Renal cortex interstitium (tissue), 11 donors: ENCODE results near the gene COL27A1. TPM values are rescaled to one million over a fixed set of nuclear protein-coding genes. Genes with fewer than 3 reads are reported as not detected.
A peak's percentile ranks its signal among the peaks of the same experiment; 100 is the strongest.

ENCODE experiments used
- DNase-seq, 11 donors: peaks; one replicate each; pipeline ENCODE4 v3.0.0-alpha.2; 2013; ENCODE audit warnings: low read depth in 9 of 11, low spot score in 4 of 11; ENCODE audit errors: extremely low read depth in 1 of 11
- polyA plus RNA-seq, 3 donors: library from polyadenylated mRNA; unstranded; fragments of 120-200 nt; gene quantifications; one replicate each; pipeline ENCODE4 v1.2.1, GENCODE V29; 2013; ENCODE audit not compliant: insufficient read length in 3 of 3

Gene COL27A1
- polyA plus RNA-seq, 3 donors, result 28.8 to 61.9 (median 35.1) TPM

DNA sequence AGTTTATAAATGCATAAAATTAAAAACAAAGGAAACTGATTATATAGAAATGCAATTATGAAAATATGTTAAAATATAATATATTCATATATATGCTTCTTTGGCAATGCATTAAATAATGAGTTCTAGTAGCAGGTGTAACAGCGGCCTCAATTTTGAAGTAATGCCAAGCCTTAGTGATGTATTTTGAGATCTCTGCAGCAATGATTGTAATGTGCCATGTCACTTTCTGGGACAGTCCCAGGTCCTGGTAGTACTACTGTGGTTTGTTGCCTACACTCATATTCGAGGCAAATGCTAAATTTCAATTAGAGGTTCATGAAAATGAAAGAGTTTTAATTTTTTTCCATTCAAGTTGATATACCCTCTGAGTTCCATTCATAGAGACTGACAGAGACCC lies 91.7 kb downstream of the COL27A1 start:
- DNase-seq, result no peak

DNA sequence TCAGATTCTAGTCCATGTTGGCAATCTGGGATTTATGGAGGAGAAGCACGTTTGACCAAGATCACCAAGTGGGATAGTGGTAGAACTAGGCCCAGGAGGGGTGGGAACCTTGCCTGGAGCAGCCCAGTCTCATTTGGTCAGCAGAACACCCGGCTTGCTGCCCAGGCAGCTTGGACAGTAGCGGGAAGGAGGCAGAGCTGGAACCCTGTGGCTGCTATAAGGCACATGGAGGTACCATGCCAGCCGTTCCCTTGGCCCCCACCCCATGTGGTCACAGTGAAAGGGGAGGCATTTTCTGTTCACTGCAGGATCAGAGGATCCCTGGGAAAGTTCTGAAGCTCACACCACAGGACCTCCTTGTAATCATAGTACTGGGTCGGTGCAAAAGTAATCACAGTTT lies 92.2 kb downstream of the COL27A1 start:
- no peak for DNase-seq

DNA sequence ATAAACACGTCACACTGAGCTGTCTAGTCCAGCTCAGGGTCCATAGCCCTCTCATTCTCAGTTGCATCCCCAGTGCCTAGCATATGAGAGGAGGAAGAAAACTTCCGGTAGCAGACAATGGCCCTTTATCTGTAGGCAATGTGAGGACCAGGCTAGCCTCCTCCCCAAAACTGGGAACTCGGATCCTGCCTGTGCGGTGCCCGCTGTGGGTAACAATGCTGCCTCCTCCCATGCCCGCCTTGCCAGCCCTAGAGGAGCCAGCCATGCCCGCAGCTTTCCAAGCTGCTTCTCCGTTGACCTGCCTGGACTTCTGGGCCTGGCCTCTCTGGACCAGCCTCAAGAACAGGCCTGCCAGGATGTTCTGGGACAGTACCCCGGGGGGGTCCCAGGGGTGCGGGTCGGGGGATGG lies 93.0 kb downstream of the COL27A1 start:
- DNase-seq, result no peak

DNA sequence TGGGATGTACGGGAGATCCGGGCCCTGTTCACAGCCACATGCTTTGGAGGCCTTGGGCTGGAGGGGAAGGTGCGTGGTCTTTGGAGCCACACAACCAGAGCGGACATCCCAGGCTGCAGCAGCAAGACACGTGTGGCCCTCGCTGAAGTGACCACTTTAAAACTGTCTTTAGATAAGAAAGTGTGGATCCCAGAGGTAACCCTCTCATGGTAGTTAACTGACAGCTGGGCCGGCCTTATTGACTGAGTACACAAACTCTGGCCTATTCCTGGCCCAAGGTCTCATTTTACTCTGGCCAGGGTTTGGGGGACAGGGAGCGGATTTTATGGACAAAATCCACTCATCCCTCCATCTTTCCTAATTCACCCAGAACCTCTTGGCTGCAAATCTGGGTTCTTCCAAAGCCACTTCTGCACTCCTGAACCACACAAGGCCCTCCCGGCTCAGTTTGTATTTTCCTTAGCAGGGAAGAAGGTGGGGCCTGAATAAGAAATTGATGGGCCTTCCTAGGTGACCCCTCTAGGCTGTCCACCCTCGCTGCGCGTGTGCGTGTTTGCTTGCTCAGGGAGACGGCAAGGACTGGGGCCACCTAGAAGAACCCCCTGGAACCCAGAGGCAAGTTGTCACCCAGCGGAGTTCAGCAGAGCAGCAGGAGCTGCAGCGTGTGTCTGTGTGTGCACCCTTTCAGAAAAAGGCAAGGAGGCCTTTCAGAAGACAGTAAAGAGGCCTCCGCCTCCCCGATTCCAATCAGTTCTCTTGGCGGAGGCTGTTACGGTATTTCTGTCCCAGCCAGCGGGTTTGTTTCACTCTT lies 94.3 kb downstream of the COL27A1 start:
- DNase-seq, result no peak

DNA sequence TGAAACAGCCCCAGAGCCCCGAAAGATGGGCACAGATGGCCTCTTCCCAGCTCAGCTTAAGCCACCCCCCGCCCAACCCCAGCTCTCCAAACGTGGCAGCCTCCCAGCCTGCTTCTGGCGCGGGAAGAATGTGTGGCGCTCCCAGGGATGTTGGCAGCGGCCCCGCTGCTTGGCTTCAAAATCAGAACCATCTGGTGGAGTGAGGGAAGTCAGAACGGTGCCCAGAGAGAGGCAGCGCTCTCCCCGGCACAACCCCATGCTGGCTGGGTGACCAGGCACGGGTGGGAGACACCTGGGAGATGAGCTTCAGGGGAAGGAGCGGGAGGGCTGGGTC lies 94.9 kb downstream of the COL27A1 start:
- no peak for DNase-seq

DNA sequence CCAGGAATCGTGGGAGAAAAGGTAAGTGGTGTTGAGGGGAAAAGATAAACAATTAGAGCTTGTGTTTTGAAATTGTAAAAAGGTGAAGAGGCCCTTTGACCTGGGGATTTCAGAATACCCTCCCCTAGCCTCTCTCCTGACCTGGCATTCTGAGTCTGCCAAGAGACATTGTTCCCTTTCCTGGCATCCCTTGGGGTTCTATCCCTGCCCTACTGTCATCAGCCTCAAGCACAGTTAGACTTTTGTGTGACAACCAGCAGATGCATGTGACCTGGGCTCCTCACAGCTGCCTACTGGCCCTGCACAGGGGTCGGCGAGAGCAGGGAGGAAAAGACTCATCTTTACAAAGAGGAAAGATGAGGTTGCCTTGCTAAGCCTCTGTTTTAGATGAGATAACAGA lies 95.3 kb downstream of the COL27A1 start:
- DNase-seq, result no peak

DNA sequence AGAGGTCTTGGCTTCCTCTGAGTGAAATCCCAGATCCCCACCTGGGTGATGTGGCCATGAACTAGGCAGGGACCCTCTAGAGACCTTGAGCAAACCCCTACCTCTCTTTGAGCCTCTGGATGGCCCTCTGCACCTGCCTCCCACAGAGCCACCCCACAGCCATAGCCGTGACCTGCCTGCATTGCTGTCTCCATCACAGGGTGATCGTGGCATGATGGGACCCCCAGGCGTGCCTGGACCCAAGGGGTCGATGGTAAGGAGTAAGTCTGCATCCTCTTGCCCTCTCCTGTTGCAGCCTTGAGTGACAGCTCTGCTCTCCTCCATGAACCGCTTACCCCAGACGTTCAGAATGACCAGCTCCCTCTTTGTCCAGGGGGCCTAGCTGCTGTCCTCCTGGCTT lies 97.1 kb downstream of the COL27A1 start:
- no peak for DNase-seq

DNA sequence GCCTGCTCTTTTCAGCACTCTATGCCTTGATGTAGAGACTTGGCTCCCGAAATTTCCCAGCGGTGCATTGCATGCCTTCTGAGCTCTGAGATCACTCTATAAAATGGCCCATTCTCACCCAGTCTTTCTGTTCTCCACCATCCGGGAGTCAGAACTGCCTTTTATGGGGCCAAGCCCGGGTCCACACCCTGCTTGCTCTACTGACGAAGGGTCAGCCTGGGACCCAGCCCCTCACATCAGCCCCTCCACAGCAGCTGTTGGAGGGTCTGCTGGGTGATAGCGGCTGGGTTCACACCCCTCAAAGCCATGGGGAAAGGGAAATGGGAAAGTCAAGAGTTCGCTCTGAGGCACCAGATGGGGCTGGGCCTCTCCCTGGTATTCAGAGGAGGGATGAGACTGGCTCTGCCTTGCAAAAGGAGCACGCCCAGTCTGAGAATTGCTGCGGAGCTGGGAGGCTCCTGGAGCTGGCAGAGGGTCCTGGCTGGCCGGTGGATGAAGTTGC lies 101.5 kb downstream of the COL27A1 start:
- DNase-seq, result no peak

DNA sequence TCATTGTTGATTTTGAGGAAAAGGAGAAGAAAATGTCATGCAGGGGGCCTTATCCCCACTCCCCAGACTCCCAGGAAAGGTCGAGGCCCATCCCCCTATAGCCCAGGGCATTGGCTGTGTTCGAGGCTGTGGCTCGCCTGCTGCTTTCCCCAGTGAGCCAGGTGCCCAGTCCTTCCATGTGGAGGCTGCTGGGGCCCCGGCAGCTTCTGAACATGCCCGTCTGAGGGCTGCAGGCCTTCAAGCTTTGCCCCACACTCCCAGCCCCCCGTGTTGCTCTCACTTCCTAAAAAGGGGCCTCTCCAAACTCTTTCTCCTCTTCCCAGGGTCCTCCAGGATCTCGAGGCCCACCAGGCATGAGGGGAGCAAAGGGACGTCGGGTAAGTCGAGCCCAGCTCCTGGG lies 102.9 kb downstream of the COL27A1 start:
- DNase-seq, result no peak

DNA sequence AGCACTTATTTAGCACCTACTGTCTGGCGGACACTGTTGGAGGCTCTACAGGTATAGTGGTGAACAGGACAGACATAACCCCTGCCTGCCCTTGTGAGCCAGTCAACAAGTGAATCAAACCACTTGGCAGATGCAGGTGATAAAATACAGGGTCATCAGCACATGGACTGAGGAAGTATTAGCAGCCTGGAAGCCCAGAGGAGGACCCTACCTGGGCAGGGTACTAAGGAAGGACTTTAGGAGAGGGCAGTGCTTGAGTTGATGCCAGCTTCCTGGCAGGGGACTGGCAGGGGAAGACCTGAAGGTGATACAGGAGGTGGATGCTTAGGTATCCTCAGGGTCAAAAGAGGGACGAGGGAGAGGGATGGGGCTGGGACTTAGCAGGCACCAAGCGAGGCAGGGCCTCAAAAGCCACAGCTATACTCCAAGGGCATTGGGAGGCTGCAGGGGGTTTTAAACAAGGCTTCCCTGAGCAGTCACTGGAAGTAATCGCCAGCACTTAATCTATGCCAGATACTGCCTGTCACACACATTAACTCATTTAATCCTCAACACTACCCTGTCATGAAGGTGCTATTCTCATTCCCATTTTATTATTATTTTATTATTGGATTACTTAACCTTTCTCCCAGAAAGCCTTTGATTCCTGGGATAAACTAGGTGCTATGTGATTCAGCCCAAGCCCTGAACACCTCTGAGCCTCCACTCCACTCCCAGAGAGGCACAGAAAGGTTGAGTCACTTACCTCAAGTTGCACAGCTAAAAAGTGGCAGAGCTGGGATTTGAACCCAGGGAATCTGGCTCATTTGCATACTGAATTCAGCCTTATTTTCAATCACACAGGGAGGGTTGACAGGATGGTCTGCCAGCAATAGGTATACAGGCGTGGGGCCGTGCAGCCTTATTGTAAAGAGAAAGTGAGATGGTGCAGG lies 103.8 kb downstream of the COL27A1 start:
- no peak for DNase-seq

DNA sequence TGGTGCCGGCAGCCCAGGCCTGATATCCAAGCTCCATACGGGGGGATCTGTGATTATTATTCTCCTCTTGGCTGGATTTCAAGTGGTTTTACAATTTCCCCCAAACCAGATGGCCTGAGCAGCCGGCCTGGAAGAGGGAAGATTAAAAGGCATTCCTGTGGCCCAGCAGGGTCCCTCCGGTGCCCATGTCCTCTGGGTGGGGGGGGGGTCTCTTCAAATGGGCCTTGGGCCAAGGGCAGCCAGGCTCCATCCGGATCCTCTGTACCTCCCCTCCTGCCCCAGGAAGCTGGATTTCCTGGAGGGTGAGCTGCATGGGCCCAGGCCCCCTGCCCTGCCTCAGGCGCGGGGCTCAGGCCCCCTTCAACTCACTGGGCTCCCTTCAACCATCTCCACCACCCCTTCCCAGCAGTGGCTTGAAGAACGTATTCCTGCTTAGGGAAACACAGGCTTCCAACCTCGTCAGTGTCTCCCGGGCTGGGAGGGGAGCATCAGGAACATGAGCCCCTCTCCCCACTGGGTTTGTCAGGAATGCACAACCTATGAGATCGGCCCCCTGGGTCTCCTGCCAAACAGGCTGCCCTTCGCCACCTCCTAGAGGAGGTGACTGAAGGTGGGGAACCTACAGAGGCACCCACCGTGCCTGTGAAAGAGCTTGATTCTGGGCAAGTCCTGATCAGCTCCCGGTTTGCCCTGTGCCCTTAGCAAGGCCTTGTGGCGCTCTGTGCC lies 104.6 kb downstream of the COL27A1 start:
- no peak for DNase-seq

DNA sequence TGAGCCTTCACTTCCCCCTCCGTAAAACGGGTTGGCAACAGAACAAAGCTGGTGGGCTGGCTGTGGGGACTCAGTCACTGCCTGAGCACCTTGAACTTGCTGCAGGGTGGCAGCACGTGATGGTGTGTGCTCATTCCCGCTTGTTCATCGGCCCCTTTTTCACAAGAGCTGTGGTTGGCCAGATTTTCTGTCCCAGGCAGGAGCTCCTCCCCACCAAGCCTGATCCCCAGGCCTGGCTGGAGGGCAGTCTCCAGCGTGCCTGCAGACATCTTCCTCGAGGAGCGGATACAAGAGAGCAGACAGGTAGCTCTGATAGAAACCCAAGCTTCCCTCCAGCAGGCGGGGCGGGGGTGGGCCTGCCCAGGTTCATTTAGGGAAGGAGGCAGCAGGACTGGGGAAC lies 105.7 kb downstream of the COL27A1 start:
- no peak for DNase-seq

DNA sequence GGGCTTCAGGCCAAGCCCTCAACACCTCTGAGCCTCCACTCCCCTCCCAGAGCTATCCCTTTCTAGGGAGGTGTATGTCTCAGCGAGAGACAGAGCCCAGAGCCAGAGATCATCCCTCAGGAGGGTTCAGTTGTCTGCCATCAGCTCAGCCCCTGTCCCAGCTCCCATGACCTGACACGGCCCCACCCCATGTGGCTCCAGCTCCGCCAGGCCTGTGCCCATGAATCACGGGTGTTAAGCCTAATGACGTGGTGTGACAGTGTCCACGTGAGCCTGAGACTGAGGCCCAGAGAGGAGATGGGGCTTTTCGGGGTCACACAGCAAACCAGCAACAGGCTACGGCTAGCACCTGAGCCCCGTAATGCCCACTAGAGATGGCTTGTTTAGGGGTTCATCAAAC lies 106.7 kb downstream of the COL27A1 start:
- no peak for DNase-seq

DNA sequence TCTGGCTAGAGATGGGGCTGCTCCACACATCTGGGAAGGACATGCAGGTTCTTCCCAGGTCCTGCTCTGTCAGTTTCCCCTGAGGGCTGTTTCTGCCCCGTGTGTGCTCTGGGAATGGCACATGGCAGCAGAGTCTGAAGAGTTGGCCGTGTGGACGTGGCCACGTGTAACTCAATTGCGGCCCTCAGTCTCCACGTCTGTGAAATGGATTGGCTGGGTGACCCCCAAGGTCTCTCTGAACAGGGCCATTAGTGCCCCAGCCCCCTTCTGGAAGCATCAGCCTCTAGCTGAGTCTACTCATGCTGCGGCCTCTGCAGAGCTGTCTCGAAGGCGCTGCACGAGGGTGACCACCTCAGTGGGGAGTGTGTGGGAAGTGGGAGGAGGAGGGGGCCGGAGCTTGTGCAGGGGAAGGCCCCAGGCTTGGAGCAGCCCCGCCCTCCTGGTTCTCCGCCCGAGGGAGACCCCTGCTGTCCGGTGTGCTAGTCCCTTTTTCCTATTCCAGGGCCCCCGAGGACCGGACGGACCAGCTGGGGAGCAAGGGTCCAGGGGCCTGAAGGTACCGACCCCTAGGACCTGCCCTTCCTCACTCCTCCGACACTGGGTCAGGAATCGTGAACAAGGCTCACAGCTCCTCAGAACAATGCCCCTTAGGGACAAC lies 108.6 kb downstream of the COL27A1 start:
- peak in 1 of 11 donors; percentile 22 for DNase-seq

DNA sequence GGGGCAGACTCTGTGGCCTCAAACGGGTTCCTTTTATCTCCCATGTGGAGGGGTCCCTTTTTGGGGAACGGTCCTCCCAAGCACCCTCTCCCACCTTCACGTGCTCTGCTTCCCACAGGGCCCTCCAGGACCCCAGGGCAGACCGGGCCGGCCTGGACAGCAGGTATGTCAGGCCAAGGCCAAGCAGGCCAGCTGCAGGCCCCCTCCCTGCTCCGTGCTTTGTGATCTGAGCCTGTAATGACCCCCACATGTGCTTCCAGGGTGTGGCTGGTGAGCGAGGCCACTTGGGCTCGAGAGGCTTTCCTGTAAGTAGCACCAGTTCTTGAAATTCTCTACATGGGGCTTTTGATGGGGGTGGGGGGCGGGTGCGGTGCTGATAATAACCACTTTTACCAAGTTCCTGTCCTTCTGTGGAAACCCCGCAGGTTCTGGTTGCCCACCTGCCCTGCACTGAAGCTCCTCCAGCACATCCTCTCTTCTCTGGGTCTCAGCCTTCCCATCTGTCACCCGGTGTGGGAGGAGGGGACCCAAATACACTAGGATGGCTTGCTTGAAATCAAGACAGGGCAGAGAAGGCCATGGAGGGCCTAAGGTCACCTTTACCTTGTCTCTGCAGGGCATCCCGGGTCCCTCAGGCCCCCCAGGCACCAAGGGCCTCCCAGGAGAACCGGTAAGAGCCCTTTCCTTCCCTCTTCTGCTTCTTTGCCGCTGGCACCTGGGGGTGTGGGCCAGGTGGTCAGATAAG lies 109.6 kb downstream of the COL27A1 start:
- DNase-seq, result no peak

DNA sequence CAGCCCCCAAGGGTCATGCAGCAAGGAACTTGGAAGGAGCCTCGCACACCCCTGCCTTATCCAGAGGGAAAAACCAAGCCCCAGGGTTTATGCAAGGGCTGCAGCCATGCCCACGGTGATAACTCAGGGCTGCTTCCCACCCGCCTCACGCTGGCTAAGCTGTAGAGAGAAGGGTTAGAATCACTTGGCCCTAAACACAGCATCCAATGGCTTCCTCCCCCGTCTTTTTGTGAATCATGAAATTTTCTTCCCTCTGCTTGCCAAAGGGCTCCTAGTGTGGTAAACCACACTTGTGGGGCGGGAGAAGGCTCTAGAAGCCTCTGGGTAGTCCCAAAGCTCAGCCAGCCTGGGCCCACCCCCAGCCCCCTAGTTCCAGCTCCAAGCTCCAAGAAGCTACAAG lies 111.6 kb downstream of the COL27A1 start:
- no peak for DNase-seq

DNA sequence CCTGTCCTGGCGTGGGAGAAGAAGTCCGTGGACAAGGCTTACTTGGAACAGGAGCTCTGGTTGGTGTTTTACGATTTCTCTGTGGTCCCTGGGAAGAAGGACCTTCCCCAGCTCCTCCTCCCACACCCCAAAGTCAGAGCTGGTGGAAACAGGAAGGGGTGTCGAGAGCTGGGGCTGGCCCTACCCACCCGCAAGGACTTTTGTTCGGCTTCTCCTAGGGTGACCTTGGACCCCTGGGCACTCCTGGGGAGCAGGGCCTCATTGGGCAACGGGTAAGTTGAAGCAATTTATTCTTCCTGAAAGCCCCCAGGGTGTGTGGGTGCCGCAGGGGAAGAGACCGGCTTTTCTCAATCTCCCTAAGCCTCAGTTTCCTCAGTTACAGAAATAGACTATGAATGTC lies 113.7 kb downstream of the COL27A1 start:
- no peak for DNase-seq
